Measurements from ENCODE around the gene SYT1. TPM values are rescaled to one million over a fixed set of nuclear protein-coding genes. Genes with fewer than 3 reads are reported as not detected.
A peak's percentile ranks its signal among the peaks of the same experiment; 100 is the strongest.

Gene SYT1
- total RNA-seq, 1 experiment from 2014 or later, result 44.9 TPM

DNA sequence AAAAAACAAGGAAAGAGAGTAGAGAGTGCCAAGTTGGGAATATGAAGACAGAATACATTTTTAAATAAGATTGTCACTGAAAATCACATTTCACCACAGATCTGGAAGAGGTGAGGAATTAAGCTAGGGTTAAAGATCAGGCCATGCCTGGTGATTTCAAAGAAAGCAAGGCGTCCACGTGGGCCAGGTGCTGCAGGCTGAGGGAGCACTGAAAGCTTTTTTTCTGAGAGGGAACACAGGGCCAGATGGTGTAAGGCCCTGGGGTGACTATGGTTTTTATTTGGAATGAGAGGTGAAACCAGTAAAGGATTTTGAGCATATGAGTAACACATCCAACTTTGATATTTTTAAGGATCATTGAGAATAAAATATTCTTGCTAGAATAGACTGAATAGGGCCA, 20.9 kb downstream of the SYT1 start:
- H3K9me2 ChIP-seq (ENCODE audit: insufficient read depth), result no peaks in the 10 kb centered on the region
- intact Hi-C loops (cut with micrococcal nuclease), result no loop called here
- no peak overlapping the region for H3K4me3 ChIP-seq (replicated peaks in 1 of 2; ENCODE audit: low read depth in 1 of 2, low read length in 2 of 2)
- no peaks in the 10 kb centered on the region for H3K27me3 ChIP-seq (ENCODE audit: insufficient read depth, low read length)
- peak overlapping the region; percentile 72 for H3K4me2 ChIP-seq (ENCODE audit: low read length)
- no peaks in the 10 kb centered on the region for H3K36me3 ChIP-seq (ENCODE audit: control insufficient read depth in 1 of 2, insufficient read depth in 2 of 2, low read length in 2 of 2)
- TF ChIP-seq, protein P1, sequence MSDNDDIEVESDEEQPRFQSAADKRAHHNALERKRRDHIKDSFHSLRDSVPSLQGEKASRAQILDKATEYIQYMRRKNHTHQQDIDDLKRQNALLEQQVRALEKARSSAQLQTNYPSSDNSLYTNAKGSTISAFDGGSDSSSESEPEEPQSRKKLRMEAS (IDR thresholded peaks at IDR 0.05), result peak; percentile 80
- TF ChIP-seq YY1 (IDR thresholded peaks at IDR 0.05; ENCODE audit: extremely low read depth, insufficient replicate concordance, low read depth, low read length), result no peak
- CTCF ChIA-PET, result no interaction called here
- RAD21 ChIA-PET (ENCODE audit: low non-redundant PET in 1 of 2, low total read pairs in 2 of 2, uncharacterized antibody in 2 of 2, unreplicated experiment in 2 of 2), result no interaction called here
- H3K27ac ChIP-seq (ENCODE audit: low read depth, low read length), result peak overlapping the region; percentile 77
- no peaks in the 10 kb centered on the region for H4K20me1 ChIP-seq (ENCODE audit: insufficient read depth)
- peak; percentile 51; the same call in 1 of the 2 replicates for ATAC-seq
- peaks cover 67 to 82% of the 10 kb centered on the region in 2 experiments for H3K4me1 ChIP-seq (ENCODE audit: control insufficient read depth in 1 of 2, insufficient read depth in 2 of 2, low read length in 2 of 2)
- BruUV-seq (replicated peaks), result no TSS peak
- H3K79me2 ChIP-seq (ENCODE audit: insufficient read depth, low read length), result peaks cover 76% of the 10 kb centered on the region
- no peaks in the 10 kb centered on the region for H3K9me3 ChIP-seq (ENCODE audit: control insufficient read depth in 1 of 2, insufficient read depth in 1 of 2, low read depth in 1 of 2, low read length in 2 of 2)
- H3K9ac ChIP-seq (ENCODE audit: low read length), result peak overlapping the region; percentile 43
- no peak for DNase-seq (ENCODE audit: low read depth, low spot score)
- no peak overlapping the region for H2AFZ ChIP-seq (ENCODE audit: low read depth, low read length, poor library complexity, severe bottlenecking)
- POLR2A ChIA-PET, result interaction anchor here (0.6 to 2.7 kb wide), 4 partner anchors 18 to 78 kb away, joined by 3 to 19 read pairs (median 3); partner anchors contain the start of gene SYT1

DNA sequence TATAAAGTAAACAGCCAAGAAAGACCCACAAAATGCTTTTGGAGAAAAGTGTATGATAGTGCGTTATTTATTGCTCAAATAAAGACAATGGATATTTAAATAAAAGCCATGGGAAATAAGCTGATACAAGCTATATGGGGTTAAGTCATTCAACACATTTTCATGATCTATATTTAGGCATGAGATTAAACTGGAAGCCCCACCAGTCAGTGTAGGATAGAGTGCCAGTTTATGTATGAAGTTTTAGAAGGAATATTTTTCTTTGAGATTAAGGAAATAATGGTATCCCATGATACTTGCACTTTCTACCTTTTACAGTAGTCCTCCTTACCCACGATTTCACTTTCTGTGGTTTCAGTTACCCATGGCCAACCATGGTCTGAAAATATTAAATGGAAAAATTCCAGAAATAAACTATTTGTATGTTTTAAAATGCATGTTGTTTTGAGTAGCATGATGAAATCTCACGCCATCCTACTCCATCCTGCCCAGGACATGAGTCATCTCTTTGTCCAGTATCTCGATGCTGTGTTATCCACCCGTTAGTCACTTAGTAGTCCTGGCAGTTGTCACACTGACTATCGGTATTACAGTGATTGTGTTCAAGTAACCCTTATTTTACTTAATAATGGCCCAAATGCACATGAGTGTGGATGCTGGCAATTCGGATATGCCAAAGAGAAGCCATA, 22.3 kb downstream of the SYT1 start:
- ChIA-PET POLR2A (interaction anchor here (1.0 to 1.5 kb wide), 3 partner anchors 9 to 28 kb away, joined by 3 read pairs; partner anchors contain the start of gene SYT1), RAD21 (ENCODE audit: low non-redundant PET in 1 of 2, low total read pairs in 2 of 2, uncharacterized antibody in 2 of 2, unreplicated experiment in 2 of 2) (interaction anchor here in 1 of 2 experiments (1.5 kb wide), 1 partner anchor 42 kb away, joined by 3 read pairs; no protein-coding TSS in a partner anchor), CTCF (no interaction called here)
- BruUV-seq (replicated peaks), result TSS peak; percentile 44
- no peaks in the 10 kb centered on the region for H3K9me3 ChIP-seq (ENCODE audit: control insufficient read depth in 1 of 2, insufficient read depth in 1 of 2, low read depth in 1 of 2, low read length in 2 of 2)
- peak overlapping the region; percentile 72 for H3K4me2 ChIP-seq (ENCODE audit: low read length)
- H3K27ac ChIP-seq (ENCODE audit: low read depth, low read length), result peak overlapping the region; percentile 77
- no peaks in the 10 kb centered on the region for H3K36me3 ChIP-seq (ENCODE audit: control insufficient read depth in 1 of 2, insufficient read depth in 2 of 2, low read length in 2 of 2)
- H4K20me1 ChIP-seq (ENCODE audit: insufficient read depth), result no peaks in the 10 kb centered on the region
- peak overlapping the region; percentile 77 for H2AFZ ChIP-seq (ENCODE audit: low read depth, low read length, poor library complexity, severe bottlenecking)
- H3K79me2 ChIP-seq (ENCODE audit: insufficient read depth, low read length), result peaks cover 78% of the 10 kb centered on the region
- ATAC-seq, result peak; percentile 89
- peak; percentile 87 for DNase-seq (ENCODE audit: low read depth, low spot score)
- no peaks in the 10 kb centered on the region for H3K9me2 ChIP-seq (ENCODE audit: insufficient read depth)
- H3K4me1 ChIP-seq (ENCODE audit: control insufficient read depth in 1 of 2, insufficient read depth in 2 of 2, low read length in 2 of 2), result peaks cover 55 to 71% of the 10 kb centered on the region in 2 experiments
- H3K9ac ChIP-seq (ENCODE audit: low read length), result peak overlapping the region; percentile 43
- intact Hi-C loops (cut with micrococcal nuclease), result loop anchor here (2.0 kb wide), 1 partner anchor 42 kb away; no protein-coding TSS in a partner anchor
- H3K4me3 ChIP-seq (replicated peaks in 1 of 2; ENCODE audit: low read depth in 1 of 2, low read length in 2 of 2), result peak overlapping the region in 1 of 2 experiments; percentile 26; a peak in 1 of 4 replicates
- H3K27me3 ChIP-seq (ENCODE audit: insufficient read depth, low read length), result no peaks in the 10 kb centered on the region
- TF ChIP-seq SP1 (IDR thresholded peaks at IDR 0.05; ENCODE audit: low read depth) (peak; percentile 89), SRF (IDR thresholded peaks at IDR 0.05; ENCODE audit: low read depth) (no peak), YY1 (IDR thresholded peaks at IDR 0.05; ENCODE audit: extremely low read depth, insufficient replicate concordance, low read depth, low read length) (peak; percentile 30), ELF1 (IDR thresholded peaks at IDR 0.05; ENCODE audit: borderline replicate concordance, low read depth) (no peak), JUND (IDR thresholded peaks at IDR 0.05) (peak; percentile 85), ZFX (IDR thresholded peaks at IDR 0.05) (no peak), CEBPB (IDR thresholded peaks at IDR 0.05; ENCODE audit: low read depth) (peak; percentile 92), EZH2phosphoT487 (IDR thresholded peaks at IDR 0.05; ENCODE audit: borderline replicate concordance) (no peak), RAD21 (IDR thresholded peaks at IDR 0.05; ENCODE audit: low read depth) (peak; percentile 12; the same call in 1 of the 2 replicates)
- TF ChIP-seq, protein P2, sequence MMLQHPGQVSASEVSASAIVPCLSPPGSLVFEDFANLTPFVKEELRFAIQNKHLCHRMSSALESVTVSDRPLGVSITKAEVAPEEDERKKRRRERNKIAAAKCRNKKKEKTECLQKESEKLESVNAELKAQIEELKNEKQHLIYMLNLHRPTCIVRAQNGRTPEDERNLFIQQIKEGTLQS (IDR thresholded peaks at IDR 0.05), result peak; percentile 66
- TF ChIP-seq, protein P3, sequence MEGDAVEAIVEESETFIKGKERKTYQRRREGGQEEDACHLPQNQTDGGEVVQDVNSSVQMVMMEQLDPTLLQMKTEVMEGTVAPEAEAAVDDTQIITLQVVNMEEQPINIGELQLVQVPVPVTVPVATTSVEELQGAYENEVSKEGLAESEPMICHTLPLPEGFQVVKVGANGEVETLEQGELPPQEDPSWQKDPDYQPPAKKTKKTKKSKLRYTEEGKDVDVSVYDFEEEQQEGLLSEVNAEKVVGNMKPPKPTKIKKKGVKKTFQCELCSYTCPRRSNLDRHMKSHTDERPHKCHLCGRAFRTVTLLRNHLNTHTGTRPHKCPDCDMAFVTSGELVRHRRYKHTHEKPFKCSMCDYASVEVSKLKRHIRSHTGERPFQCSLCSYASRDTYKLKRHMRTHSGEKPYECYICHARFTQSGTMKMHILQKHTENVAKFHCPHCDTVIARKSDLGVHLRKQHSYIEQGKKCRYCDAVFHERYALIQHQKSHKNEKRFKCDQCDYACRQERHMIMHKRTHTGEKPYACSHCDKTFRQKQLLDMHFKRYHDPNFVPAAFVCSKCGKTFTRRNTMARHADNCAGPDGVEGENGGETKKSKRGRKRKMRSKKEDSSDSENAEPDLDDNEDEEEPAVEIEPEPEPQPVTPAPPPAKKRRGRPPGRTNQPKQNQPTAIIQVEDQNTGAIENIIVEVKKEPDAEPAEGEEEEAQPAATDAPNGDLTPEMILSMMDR (IDR thresholded peaks at IDR 0.05 in 2 of 3, conservative IDR thresholded peaks at IDR 0.05 in 1 of 3; ENCODE audit: borderline replicate concordance in 1 of 3, insufficient read depth in 1 of 3, low read depth in 2 of 3, low read length in 2 of 3), result no peak
- TF ChIP-seq, protein P4, sequence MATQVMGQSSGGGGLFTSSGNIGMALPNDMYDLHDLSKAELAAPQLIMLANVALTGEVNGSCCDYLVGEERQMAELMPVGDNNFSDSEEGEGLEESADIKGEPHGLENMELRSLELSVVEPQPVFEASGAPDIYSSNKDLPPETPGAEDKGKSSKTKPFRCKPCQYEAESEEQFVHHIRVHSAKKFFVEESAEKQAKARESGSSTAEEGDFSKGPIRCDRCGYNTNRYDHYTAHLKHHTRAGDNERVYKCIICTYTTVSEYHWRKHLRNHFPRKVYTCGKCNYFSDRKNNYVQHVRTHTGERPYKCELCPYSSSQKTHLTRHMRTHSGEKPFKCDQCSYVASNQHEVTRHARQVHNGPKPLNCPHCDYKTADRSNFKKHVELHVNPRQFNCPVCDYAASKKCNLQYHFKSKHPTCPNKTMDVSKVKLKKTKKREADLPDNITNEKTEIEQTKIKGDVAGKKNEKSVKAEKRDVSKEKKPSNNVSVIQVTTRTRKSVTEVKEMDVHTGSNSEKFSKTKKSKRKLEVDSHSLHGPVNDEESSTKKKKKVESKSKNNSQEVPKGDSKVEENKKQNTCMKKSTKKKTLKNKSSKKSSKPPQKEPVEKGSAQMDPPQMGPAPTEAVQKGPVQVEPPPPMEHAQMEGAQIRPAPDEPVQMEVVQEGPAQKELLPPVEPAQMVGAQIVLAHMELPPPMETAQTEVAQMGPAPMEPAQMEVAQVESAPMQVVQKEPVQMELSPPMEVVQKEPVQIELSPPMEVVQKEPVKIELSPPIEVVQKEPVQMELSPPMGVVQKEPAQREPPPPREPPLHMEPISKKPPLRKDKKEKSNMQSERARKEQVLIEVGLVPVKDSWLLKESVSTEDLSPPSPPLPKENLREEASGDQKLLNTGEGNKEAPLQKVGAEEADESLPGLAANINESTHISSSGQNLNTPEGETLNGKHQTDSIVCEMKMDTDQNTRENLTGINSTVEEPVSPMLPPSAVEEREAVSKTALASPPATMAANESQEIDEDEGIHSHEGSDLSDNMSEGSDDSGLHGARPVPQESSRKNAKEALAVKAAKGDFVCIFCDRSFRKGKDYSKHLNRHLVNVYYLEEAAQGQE (IDR thresholded peaks at IDR 0.05; ENCODE audit: low read depth), result no peak

All from HCT116 (cell line).